Astrocyte of the spinal cord (primary cell): ENCODE results near the gene DENND1A.

Experiments used
- DNase-seq: peaks from one replicate; pipeline ENCODE4 v3.0.0; 2011; ENCODE audit warnings: low read depth, low spot score
- H3K4me3 ChIP-seq: 2 replicates; pipeline ENCODE4 v1.5.1; 2011; ENCODE audit warnings: low read depth, mild to moderate bottlenecking, low read length, moderate library complexity
- CTCF ChIP-seq: IDR thresholded peaks from 2 replicates; pipeline ENCODE4 v1.5.1; 2012; ENCODE audit warnings: low read depth, mild to moderate bottlenecking, low read length, inconsistent platforms
- in situ Hi-C: cut with HindIII; loops from 2 replicates; pipeline ENCODE4 v1.10.0; 2017; ENCODE audit warnings: low sequenced_read_pairs

The DENND1A gene

GRCh38 chr9:123812984-123813383 lies 116.9 kb downstream of the DENND1A start:
- H3K4me3 ChIP-seq = no peak overlapping the region
- in situ Hi-C loops = no loop called here
- TF ChIP-seq CTCF = no peak
- DNase-seq = no peak

GRCh38 chr9:123807251-123807650 lies 122.7 kb downstream of the DENND1A start:
- in situ Hi-C loops = no loop called here
- TF ChIP-seq CTCF = no peak
- no peak for DNase-seq

GRCh38 chr9:123806829-123807228 lies 123.1 kb downstream of the DENND1A start:
- DNase-seq = no peak
- no peak overlapping the region for H3K4me3 ChIP-seq
- in situ Hi-C loops = no loop called here
- no peak for TF ChIP-seq CTCF

More at GRCh38 chr9:123807251-123807650, 122.7 kb downstream of the DENND1A start:
- H3K4me3 ChIP-seq = no peak overlapping the region

GRCh38 chr9:123798195-123798594 lies 131.7 kb downstream of the DENND1A start:
- no peak for TF ChIP-seq CTCF
- in situ Hi-C loops = no loop called here
- H3K4me3 ChIP-seq = no peak overlapping the region
- DNase-seq = no peak

GRCh38 chr9:123796618-123797484 lies 133.1 kb downstream of the DENND1A start:
- no peak overlapping the region for H3K4me3 ChIP-seq
- TF ChIP-seq CTCF = no peak
- no peak for DNase-seq
- in situ Hi-C loops = no loop called here

- in situ Hi-C loops = no loop called here
- H3K4me3 ChIP-seq = no peak overlapping the region
- no peak for DNase-seq
- TF ChIP-seq CTCF = no peak
Observed at GRCh38 chr9:123796094-123796493, 133.8 kb downstream of the DENND1A start.
